HL-60 (cell line): ENCODE measurements around the gene SCG3.

Experiments used
- DNase-seq, 2 experiments: peaks; one replicate each; pipeline ENCODE4 v3.0.0-alpha.2; 2010 to 2020; ENCODE audit warnings: low read depth in 1 of 2, low spot score in 1 of 2
- H3K27ac ChIP-seq: fragments of 250-450 bp; sonication (Bioruptor Pico); replicated peaks from 2 replicates; pipeline ENCODE4 v1.5.1; 2020; ENCODE audit warnings: mild to moderate bottlenecking, moderate library complexity
- H3K27me3 ChIP-seq: fragments of 250-450 bp; sonication (Bioruptor Pico); 2 replicates; pipeline ENCODE4 v1.5.1; 2021; ENCODE audit warnings: mild to moderate bottlenecking, moderate library complexity; ENCODE audit not compliant: insufficient read depth, poor library complexity, severe bottlenecking
- H3K4me3 ChIP-seq: replicated peaks from 2 replicates; pipeline ENCODE4 v1.5.1; 2011; ENCODE audit warnings: mild to moderate bottlenecking, control low read depth, low read length; ENCODE audit not compliant: insufficient read depth
- CTCF ChIP-seq: IDR thresholded peaks from one replicate; pipeline ENCODE4 v1.5.1; 2011; ENCODE audit warnings: low read length, control low read depth, inconsistent platforms; ENCODE audit not compliant: insufficient read depth
- GABPA ChIP-seq: IDR thresholded peaks from 2 replicates; pipeline ENCODE4 v1.6.1; 2012; ENCODE audit warnings: low read depth
- POLR2AphosphoS5 ChIP-seq: IDR thresholded peaks from 2 replicates; pipeline ENCODE4 v1.6.1; 2012; ENCODE audit warnings: low read depth
- SPI1 ChIP-seq: IDR thresholded peaks from 2 replicates; pipeline ENCODE4 v1.6.1; 2012; ENCODE audit warnings: low read depth, mild to moderate bottlenecking, borderline replicate concordance
- TF ChIP-seq, protein P1 (sequence below): IDR thresholded peaks from 2 replicates; pipeline ENCODE4 v1.6.1; 2012; ENCODE audit warnings: low read depth; ENCODE audit not compliant: insufficient replicate concordance

The SCG3 gene

DNA sequence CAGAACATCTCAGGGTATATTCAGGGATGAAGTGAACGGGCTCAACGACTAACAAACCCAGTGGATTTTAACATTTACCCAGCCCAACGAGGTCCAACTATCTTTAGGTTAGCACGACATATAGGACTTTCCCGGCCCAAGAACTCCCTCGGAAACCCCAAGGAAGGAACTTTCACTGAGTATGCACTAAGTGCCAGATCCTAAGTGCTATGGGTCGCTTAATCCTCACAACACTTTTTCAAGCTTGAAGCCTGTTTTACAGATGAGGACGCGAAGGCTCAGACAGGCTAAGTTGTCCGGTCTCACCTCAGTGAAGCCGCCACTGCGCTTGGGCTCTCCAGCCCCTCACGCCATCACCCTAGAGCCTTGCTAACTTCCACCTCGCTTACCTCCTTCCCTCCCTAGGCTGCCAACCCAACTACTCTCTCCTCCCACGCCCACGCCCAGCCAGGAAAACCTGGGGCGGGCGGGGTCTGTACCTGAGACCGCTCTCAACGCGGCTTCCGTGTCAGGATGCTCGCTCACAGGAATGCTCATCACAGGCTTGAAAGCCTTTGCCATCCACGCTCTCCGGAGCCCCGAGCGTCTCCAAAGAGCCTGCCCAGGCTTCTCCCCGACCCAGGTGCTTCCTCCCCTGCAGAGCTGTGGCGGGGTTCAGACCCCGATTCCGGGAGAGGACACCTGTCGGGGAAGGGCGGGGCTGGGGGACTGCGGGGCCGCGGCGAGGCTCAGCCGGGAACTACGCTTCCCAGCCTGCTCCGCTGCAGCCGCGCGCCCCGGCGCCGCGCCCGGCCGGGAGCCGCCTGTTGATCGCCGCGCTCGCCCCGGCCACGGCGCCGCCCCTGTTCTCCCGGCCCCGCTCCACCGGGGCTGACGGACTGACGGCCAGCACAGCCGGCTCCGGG lies 69.7 kb downstream of the SCG3 start, which contains the start of gene TMOD2:
Gene TMOD2 (plus strand): TSS at position 806 of the 905 bp plus-strand sequence. CDS start 14,845 bp downstream, outside the sequence.
- DNase-seq, result peak in 1 of 2 experiments; percentile 30
- peak within 1 kb of the TSS; percentile 30 for H3K27ac ChIP-seq
- H3K4me3 ChIP-seq, result peak within 1 kb of the TSS; percentile 78

GRCh38 chr15:51751697-51752683 lies 70.7 kb downstream of the SCG3 start:
- TF ChIP-seq CTCF, result no peak
- TF ChIP-seq, protein P1, sequence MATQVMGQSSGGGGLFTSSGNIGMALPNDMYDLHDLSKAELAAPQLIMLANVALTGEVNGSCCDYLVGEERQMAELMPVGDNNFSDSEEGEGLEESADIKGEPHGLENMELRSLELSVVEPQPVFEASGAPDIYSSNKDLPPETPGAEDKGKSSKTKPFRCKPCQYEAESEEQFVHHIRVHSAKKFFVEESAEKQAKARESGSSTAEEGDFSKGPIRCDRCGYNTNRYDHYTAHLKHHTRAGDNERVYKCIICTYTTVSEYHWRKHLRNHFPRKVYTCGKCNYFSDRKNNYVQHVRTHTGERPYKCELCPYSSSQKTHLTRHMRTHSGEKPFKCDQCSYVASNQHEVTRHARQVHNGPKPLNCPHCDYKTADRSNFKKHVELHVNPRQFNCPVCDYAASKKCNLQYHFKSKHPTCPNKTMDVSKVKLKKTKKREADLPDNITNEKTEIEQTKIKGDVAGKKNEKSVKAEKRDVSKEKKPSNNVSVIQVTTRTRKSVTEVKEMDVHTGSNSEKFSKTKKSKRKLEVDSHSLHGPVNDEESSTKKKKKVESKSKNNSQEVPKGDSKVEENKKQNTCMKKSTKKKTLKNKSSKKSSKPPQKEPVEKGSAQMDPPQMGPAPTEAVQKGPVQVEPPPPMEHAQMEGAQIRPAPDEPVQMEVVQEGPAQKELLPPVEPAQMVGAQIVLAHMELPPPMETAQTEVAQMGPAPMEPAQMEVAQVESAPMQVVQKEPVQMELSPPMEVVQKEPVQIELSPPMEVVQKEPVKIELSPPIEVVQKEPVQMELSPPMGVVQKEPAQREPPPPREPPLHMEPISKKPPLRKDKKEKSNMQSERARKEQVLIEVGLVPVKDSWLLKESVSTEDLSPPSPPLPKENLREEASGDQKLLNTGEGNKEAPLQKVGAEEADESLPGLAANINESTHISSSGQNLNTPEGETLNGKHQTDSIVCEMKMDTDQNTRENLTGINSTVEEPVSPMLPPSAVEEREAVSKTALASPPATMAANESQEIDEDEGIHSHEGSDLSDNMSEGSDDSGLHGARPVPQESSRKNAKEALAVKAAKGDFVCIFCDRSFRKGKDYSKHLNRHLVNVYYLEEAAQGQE, result no peak
- no peak for TF ChIP-seq SPI1
- no peak for TF ChIP-seq GABPA
- no peak for TF ChIP-seq POLR2AphosphoS5
- H3K27me3 ChIP-seq, result no peaks in the 10 kb centered on the region
- peak overlapping the region; percentile 30 for H3K27ac ChIP-seq
- peak overlapping the region; percentile 78 for H3K4me3 ChIP-seq
- peak in 1 of 2 experiments; percentile 36 for DNase-seq

More for the DNA sequence above, 69.7 kb downstream of the SCG3 start, which contains the start of gene TMOD2:
- TF ChIP-seq CTCF (no peak), GABPA (no peak), POLR2AphosphoS5 (no peak), SPI1 (no peak)
- TF ChIP-seq, protein P1, result no peak
- no peaks in the 10 kb centered on the region for H3K27me3 ChIP-seq

DNA sequence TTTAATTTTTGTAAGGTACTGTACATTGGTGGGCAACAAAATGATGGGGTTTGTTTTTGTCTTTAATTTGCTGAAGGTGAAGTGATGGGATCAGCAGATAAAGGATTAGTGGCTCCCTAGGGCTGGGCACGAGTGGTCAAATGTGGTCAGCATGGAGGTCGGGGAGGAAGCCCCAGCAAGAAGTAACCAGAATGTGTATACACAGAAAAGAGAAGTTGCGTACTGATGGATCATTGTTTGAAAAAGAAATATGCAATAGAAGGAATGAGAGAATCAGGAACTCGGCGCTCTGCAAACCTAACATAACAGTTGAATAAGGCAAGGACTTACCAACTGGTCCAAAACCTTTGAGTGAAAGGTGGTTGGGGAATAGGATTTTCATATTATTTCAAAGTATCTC lies 71.6 kb downstream of the SCG3 start:
- no peak for TF ChIP-seq GABPA
- TF ChIP-seq SPI1, result peak; percentile 64; the same call in 1 of the 2 replicates
- H3K27ac ChIP-seq, result peak overlapping the region; percentile 30
- DNase-seq, result peak in 1 of 2 experiments; percentile 57
- H3K4me3 ChIP-seq, result 0 out of 2 replicates have a peak overlapping the region, but pooled peaks have one; percentile 0
- H3K27me3 ChIP-seq, result no peaks in the 10 kb centered on the region
